ENCODE measurements around the gene DNER.

DNER gene

GRCh38 chr2:229488232-229488631, 226.1 kb downstream of the DNER start:
- DNase-seq (ENCODE audit: low spot score), result no peak

GRCh38 chr2:229486673-229487072, 227.7 kb downstream of the DNER start:
- no peak for DNase-seq (ENCODE audit: low spot score)

GRCh38 chr2:229485857-229486256, 228.5 kb downstream of the DNER start:
- DNase-seq (ENCODE audit: low spot score), result no peak

- no peak for DNase-seq (ENCODE audit: low spot score)
These were observed 237.0 kb downstream of the DNER start for GRCh38 chr2:229477269-229477755.

- DNase-seq (ENCODE audit: low spot score), result no peak
These were observed 238.6 kb downstream of the DNER start for GRCh38 chr2:229475778-229476177.

- no peak for DNase-seq (ENCODE audit: low spot score)
These were observed 240.2 kb downstream of the DNER start for GRCh38 chr2:229474125-229474524.

GRCh38 chr2:229470781-229471180, 243.6 kb downstream of the DNER start:
- DNase-seq (ENCODE audit: low spot score), result no peak

GRCh38 chr2:229467783-229468182, 246.6 kb downstream of the DNER start:
- no peak for DNase-seq (ENCODE audit: low spot score)

GRCh38 chr2:229463841-229464346, 250.5 kb downstream of the DNER start:
- no peak for DNase-seq (ENCODE audit: low spot score)

- DNase-seq (ENCODE audit: low spot score), result no peak
These were observed 252.2 kb downstream of the DNER start for GRCh38 chr2:229462112-229462511.

GRCh38 chr2:229456091-229456490, 258.3 kb downstream of the DNER start:
- no peak for DNase-seq (ENCODE audit: low spot score)

GRCh38 chr2:229454934-229455631, 259.3 kb downstream of the DNER start:
- peak; percentile 29 for DNase-seq (ENCODE audit: low spot score)

GRCh38 chr2:229453230-229453629, 261.1 kb downstream of the DNER start:
- no peak for DNase-seq (ENCODE audit: low spot score)

- no peak for DNase-seq (ENCODE audit: low spot score)
These were observed 262.5 kb downstream of the DNER start for GRCh38 chr2:229451852-229452251.

GRCh38 chr2:229447227-229447626, 267.1 kb downstream of the DNER start:
- no peak for DNase-seq (ENCODE audit: low spot score)

GRCh38 chr2:229446350-229446749, 268.0 kb downstream of the DNER start:
- no peak for DNase-seq (ENCODE audit: low spot score)

GRCh38 chr2:229445501-229446211, 268.7 kb downstream of the DNER start:
- no peak for DNase-seq (ENCODE audit: low spot score)

GRCh38 chr2:229445019-229445418, 269.3 kb downstream of the DNER start:
- DNase-seq (ENCODE audit: low spot score), result peak; percentile 73

GRCh38 chr2:229443546-229444268, 270.6 kb downstream of the DNER start:
- DNase-seq (ENCODE audit: low spot score), result no peak

- DNase-seq (ENCODE audit: low spot score), result no peak
These were observed 271.2 kb downstream of the DNER start for GRCh38 chr2:229443141-229443540.

GRCh38 chr2:229438430-229439159, 275.8 kb downstream of the DNER start:
- DNase-seq (ENCODE audit: low spot score), result no peak

GRCh38 chr2:229437467-229437866, 276.9 kb downstream of the DNER start:
- no peak for DNase-seq (ENCODE audit: low spot score)
